Upper lobe of right lung (tissue), 1 donor: ENCODE measurements around the gene TMCO5A. TPM values are rescaled to one million over a fixed set of nuclear protein-coding genes. Genes with fewer than 3 reads are reported as not detected.
A peak's percentile ranks its signal among the peaks of the same experiment; 100 is the strongest.

Source experiments
- ATAC-seq: fragments of 200-7000 bp; cut with Tn5 transposase; one replicate; pipeline ENCODE4 v1.9.1; 2020; ENCODE audit warnings: mild to moderate bottlenecking, moderate library complexity
- DNase-seq: peaks from one replicate; pipeline ENCODE4 v3.0.0-alpha.2; 2020
- H3K27ac ChIP-seq: fragments of 200-600 bp; one replicate; pipeline ENCODE4 v1.8.0; 2022
- H3K27me3 ChIP-seq: fragments of 200-600 bp; one replicate; pipeline ENCODE4 v1.8.0; 2022; ENCODE audit warnings: mild to moderate bottlenecking
- H3K36me3 ChIP-seq: fragments of 200-600 bp; one replicate; pipeline ENCODE4 v1.8.0; 2022
- H3K4me1 ChIP-seq: fragments of 200-600 bp; one replicate; pipeline ENCODE4 v1.8.0; 2022
- H3K4me3 ChIP-seq: fragments of 200-600 bp; one replicate; pipeline ENCODE4 v1.8.0; 2022; ENCODE audit warnings: mild to moderate bottlenecking
- H3K9me3 ChIP-seq: fragments of 200-600 bp; one replicate; pipeline ENCODE4 v1.8.0; 2022
- intact Hi-C: fragments of 100-400 bp; cut with DNase I; formaldehyde crosslinking; loops from one replicate; pipeline ENCODE4 v1.11.0; 2022
- total RNA-seq: library from RNA; stranded (reverse); fragmentation: NEBNext Ultra II Directional; extraction: Animal tissue kit (Norgen Biotek cat#: 25700); gene quantifications from one replicate; pipeline ENCODE4 v1.2.1, GENCODE V29; 2021
- TF ChIP-seq, protein P1 (sequence below): fragments of 200-600 bp; IDR thresholded peaks from one replicate; pipeline ENCODE4 v1.8.0; 2022; ENCODE audit warnings: antibody characterized with exemption
- donor health status: DM: no; HTN: yes; CAD: no; lungs with severe emphysema.

Gene TMCO5A
- total RNA-seq, 1 donor from 2014 or later: not detected

- H3K27ac ChIP-seq: no peak overlapping the region
- no peaks in the 10 kb centered on the region for H3K27me3 ChIP-seq
- intact Hi-C loops: no loop called here
- no peaks in the 10 kb centered on the region for H3K9me3 ChIP-seq
- DNase-seq (no peak), ATAC-seq (no peak)
- no peaks in the 10 kb centered on the region for H3K4me1 ChIP-seq
- TF ChIP-seq, protein P1, sequence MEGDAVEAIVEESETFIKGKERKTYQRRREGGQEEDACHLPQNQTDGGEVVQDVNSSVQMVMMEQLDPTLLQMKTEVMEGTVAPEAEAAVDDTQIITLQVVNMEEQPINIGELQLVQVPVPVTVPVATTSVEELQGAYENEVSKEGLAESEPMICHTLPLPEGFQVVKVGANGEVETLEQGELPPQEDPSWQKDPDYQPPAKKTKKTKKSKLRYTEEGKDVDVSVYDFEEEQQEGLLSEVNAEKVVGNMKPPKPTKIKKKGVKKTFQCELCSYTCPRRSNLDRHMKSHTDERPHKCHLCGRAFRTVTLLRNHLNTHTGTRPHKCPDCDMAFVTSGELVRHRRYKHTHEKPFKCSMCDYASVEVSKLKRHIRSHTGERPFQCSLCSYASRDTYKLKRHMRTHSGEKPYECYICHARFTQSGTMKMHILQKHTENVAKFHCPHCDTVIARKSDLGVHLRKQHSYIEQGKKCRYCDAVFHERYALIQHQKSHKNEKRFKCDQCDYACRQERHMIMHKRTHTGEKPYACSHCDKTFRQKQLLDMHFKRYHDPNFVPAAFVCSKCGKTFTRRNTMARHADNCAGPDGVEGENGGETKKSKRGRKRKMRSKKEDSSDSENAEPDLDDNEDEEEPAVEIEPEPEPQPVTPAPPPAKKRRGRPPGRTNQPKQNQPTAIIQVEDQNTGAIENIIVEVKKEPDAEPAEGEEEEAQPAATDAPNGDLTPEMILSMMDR: no peak
- no peak overlapping the region for H3K4me3 ChIP-seq
- no peaks in the 10 kb centered on the region for H3K36me3 ChIP-seq
Observed at GRCh38 chr15:37900326-37901221, 33.9 kb upstream of the TMCO5A start.

DNA sequence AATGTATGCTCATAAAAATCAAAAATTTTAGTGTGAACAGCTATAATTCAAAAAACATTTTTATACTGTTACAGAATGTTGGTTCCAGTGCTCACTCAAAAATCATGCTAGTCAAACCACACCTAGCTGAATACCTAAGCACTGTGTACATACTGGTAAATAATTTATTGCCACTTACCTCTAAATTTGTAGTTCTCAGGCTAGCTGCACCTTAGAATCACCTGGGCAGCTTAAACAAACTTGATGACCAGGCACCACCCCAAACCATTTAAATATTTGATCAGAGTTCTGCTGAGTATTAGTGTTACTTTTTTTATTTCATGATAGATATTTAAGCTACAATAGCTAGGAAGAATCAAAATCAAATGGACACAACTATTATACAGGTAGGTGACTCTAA lies 32.3 kb upstream of the TMCO5A start:
- Histone ChIP-seq H3K4me3 (no peak overlapping the region), H3K9me3 (no peaks in the 10 kb centered on the region), H3K36me3 (no peaks in the 10 kb centered on the region), H3K27me3 (no peaks in the 10 kb centered on the region), H3K27ac (no peak overlapping the region), H3K4me1 (no peaks in the 10 kb centered on the region)
- no peak for DNase-seq
- TF ChIP-seq, protein P1: no peak
- intact Hi-C loops: no loop called here
- ATAC-seq: peak; percentile 90

GRCh38 chr15:37903919-37904625 lies 30.4 kb upstream of the TMCO5A start:
- ATAC-seq (no peak), DNase-seq (no peak)
- H3K4me3 ChIP-seq: no peak overlapping the region
- H3K4me1 ChIP-seq: no peaks in the 10 kb centered on the region
- no peak overlapping the region for H3K27ac ChIP-seq
- TF ChIP-seq, protein P1: no peak
- H3K27me3 ChIP-seq: no peaks in the 10 kb centered on the region
- no peaks in the 10 kb centered on the region for H3K36me3 ChIP-seq
- intact Hi-C loops: no loop called here
- no peaks in the 10 kb centered on the region for H3K9me3 ChIP-seq

DNA sequence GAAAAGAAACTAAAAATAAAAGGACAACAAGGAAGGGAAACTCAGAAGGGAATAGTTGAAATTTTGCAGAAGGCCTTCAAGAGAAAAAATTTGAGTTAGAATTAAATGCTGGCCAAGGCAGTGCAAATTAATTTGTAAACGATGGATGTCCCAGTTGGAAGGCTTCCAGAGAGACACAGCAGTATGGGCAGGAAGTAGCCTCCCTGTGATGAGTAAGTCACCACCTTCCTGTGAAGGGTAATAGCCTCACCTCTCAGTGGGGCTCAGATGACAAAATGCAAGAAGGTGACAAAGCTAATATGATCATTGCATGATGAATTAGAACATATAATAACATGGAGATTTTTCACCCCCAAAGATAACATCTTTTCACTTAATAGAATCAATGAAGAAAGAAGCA lies 27.3 kb upstream of the TMCO5A start:
- no peaks in the 10 kb centered on the region for H3K36me3 ChIP-seq
- H3K27me3 ChIP-seq: no peaks in the 10 kb centered on the region
- TF ChIP-seq, protein P1: no peak
- no peaks in the 10 kb centered on the region for H3K4me1 ChIP-seq
- DNase-seq (no peak), ATAC-seq (no peak)
- intact Hi-C loops: no loop called here
- H3K27ac ChIP-seq: no peak overlapping the region
- no peak overlapping the region for H3K4me3 ChIP-seq
- H3K9me3 ChIP-seq: no peaks in the 10 kb centered on the region

GRCh38 chr15:37921527-37922385 lies 12.7 kb upstream of the TMCO5A start:
- DNase-seq: no peak
- Histone ChIP-seq H3K4me1 (no peaks in the 10 kb centered on the region), H3K27ac (no peak overlapping the region), H3K4me3 (no peak overlapping the region), H3K36me3 (no peaks in the 10 kb centered on the region), H3K27me3 (no peaks in the 10 kb centered on the region), H3K9me3 (no peaks in the 10 kb centered on the region)
- intact Hi-C loops: no loop called here
- TF ChIP-seq, protein P1: no peak
- no peak for ATAC-seq
